Tibial artery (tissue), 4 donors: ENCODE results near the gene HADHA.

Experiments used
- DNase-seq, 2 donors: peaks; one replicate each; pipeline ENCODE4 v3.0.0-alpha.2; 2019
- H3K27ac ChIP-seq, 2 donors: fragments of 200-600 bp; sonication (generic) in 1 of 2; 1 replicate in 1 of 2; 2 replicates in 1 of 2; pipeline ENCODE4 v1.5.1; 2018 to 2019; ENCODE audit warnings: mild to moderate bottlenecking in 1 of 2
- H3K27me3 ChIP-seq, 2 donors: fragments of 200-600 bp; sonication (generic) in 1 of 2; one replicate each; pipeline versions ENCODE4 v1.5.1 to v1.6.0; 2016 to 2019
- H3K36me3 ChIP-seq, 3 donors: fragments of 200-600 bp; sonication (generic) in 2 of 3; one replicate each; pipeline ENCODE4 v1.5.1; 2016 to 2019; ENCODE audit warnings: mild to moderate bottlenecking in 2 of 3
- H3K4me1 ChIP-seq, 4 donors: fragments of 200-600 bp; sonication (generic) in 2 of 4; 1 replicate in 3 of 4; 2 replicates in 1 of 4; pipeline ENCODE4 v1.5.1; 2016 to 2019
- H3K4me3 ChIP-seq, 2 donors: fragments of 200-600 bp; sonication (generic) in 1 of 2; 1 replicate in 1 of 2; 2 replicates in 1 of 2; pipeline ENCODE4 v1.5.1; 2018 to 2019; ENCODE audit warnings: mild to moderate bottlenecking in 2 of 2
- H3K9me3 ChIP-seq, 3 donors: fragments of 200-600 bp; sonication (generic) in 1 of 3; one replicate each; pipeline ENCODE4 v1.5.1; 2016 to 2019
- intact Hi-C: fragments of 100-400 bp; cut with DNase I; formaldehyde crosslinking; loops from one replicate; pipeline ENCODE4 v1.15.0; 2023; ENCODE audit warnings: low total_unique reads
- TF ChIP-seq, protein P1 (sequence below), 2 experiments: fragments of 200-600 bp in 1 of 2; fragments of 450-650 bp in 1 of 2; IDR thresholded peaks; one replicate each; pipeline ENCODE4 v1.5.1; 2017 to 2019; ENCODE audit warnings: antibody characterized with exemption in 2 of 2, mild to moderate bottlenecking in 1 of 2, moderate library complexity in 1 of 2

HADHA gene

DNA sequence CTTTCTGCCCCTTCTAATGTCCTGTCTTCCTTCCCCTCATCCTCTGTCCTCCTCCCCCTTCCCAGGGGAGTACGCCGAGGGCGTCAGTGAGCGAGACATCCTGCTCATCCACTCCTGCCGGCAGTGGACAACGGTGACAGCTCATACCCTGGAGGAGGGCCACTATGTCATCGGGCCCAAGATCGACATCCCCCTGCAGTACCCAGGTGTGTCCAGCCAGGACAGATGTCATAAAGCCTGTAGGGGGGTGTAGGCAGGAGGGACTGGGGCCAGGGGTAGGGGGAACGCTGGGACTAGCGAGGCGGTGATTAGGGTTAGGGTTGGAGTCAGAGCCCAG is 68.2 kb downstream of the HADHA start:
- intact Hi-C loops = no loop called here
- Histone ChIP-seq H3K27ac (no peak overlapping the region), H3K4me3 (no peak overlapping the region), H3K4me1 (peaks cover 0 to 34% (median 27%) of the 10 kb centered on the region in 4 donors), H3K36me3 (no peaks in the 10 kb centered on the region), H3K27me3 (peaks cover 0 to 77% of the 10 kb centered on the region in 2 donors), H3K9me3 (no peaks in the 10 kb centered on the region)
- no peak for DNase-seq
- TF ChIP-seq, protein P1, sequence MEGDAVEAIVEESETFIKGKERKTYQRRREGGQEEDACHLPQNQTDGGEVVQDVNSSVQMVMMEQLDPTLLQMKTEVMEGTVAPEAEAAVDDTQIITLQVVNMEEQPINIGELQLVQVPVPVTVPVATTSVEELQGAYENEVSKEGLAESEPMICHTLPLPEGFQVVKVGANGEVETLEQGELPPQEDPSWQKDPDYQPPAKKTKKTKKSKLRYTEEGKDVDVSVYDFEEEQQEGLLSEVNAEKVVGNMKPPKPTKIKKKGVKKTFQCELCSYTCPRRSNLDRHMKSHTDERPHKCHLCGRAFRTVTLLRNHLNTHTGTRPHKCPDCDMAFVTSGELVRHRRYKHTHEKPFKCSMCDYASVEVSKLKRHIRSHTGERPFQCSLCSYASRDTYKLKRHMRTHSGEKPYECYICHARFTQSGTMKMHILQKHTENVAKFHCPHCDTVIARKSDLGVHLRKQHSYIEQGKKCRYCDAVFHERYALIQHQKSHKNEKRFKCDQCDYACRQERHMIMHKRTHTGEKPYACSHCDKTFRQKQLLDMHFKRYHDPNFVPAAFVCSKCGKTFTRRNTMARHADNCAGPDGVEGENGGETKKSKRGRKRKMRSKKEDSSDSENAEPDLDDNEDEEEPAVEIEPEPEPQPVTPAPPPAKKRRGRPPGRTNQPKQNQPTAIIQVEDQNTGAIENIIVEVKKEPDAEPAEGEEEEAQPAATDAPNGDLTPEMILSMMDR (IDR thresholded peaks at IDR 0.05) = no peak

DNA sequence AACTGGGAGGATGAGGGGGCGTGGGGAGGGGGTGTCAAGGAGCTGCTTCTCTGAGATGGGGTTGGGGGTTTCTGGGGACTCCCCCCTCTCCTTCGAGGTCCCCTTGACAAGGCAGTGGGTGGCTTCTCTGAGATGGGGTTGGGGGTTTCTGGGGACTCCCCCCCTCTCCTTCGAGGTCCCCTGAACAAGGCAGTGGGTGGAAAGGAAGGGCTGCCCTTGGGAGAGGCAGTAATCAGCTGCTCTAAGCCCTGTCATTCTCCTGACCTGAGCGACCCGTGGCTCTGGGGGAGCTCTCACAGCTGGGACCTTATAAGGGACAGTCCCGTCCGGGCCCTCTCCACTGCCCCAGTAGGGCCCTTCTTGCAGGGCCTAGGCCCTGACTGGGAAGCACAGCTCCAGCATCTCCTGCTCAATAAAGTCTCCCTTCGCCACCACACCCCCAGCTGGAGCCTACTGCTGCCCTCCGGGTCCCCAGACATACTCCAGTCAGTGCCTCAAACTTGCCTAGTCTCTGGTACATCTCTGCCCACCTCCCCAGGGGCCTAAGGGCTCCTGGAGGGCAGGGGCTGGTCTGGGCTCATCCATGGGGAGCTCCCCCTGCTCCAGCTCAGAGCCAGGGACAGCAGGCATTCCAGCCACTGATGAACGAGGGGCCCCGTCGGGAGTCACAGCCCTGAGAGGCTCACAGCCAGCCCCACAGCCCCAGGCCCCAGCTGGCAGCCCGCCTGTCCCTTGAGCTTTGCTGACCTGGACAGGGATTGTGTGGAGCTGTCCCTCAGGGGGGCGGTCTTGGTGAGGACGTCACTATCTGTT is 68.8 kb downstream of the HADHA start:
- intact Hi-C loops = no loop called here
- H3K27me3 ChIP-seq = peaks cover 0 to 72% of the 10 kb centered on the region in 2 donors
- no peak overlapping the region for H3K27ac ChIP-seq
- H3K4me3 ChIP-seq = no peak overlapping the region
- TF ChIP-seq, protein P1 (IDR thresholded peaks at IDR 0.05) = no peak
- H3K36me3 ChIP-seq = no peaks in the 10 kb centered on the region
- peaks cover 0 to 34% (median 27%) of the 10 kb centered on the region in 4 donors for H3K4me1 ChIP-seq
- DNase-seq = no peak
- H3K9me3 ChIP-seq = no peaks in the 10 kb centered on the region

DNA sequence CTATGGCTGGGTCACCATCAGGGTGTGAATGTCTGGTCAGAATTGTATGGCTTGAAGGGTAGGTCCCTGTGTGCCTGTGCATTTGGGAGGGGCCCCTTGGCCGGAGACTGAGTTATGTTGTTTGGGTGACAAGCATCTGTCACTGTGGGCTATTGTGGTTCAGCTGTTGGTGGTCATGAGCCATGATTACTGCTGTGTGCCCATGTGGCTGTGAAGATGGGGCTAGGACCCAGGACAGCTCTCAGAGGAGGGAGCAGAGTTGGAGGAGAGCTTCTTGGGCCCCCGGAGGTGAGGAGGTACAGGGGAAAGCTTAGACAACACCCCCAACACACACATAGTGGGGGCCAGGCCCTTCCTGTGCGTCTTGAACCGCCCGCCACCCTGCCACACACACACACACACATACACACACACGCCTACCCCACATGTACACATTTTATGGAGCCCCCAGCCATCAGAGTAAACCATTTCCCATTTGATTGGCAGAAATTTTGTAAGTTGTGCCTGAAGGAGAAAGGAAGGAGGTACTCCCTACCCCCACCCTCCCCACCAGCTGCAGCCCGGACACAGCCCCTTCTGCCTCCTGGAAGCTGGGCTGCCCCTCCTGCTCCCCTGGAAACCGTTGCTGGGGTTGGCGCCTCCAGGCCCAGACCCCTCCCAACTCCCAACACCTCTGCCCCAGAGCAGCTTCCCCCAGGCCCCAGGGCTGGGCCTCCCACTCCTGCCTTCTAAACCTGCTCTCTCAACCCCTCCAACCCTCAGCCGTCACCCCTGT is 69.6 kb downstream of the HADHA start:
- intact Hi-C loops = no loop called here
- peaks cover 0 to 34% (median 27%) of the 10 kb centered on the region in 4 donors for H3K4me1 ChIP-seq
- TF ChIP-seq, protein P1 (IDR thresholded peaks at IDR 0.05) = no peak
- no peaks in the 10 kb centered on the region for H3K9me3 ChIP-seq
- DNase-seq = no peak
- H3K27me3 ChIP-seq = peaks cover 0 to 66% of the 10 kb centered on the region in 2 donors
- H3K36me3 ChIP-seq = no peaks in the 10 kb centered on the region
- H3K4me3 ChIP-seq = no peak overlapping the region
- H3K27ac ChIP-seq = no peak overlapping the region

DNA sequence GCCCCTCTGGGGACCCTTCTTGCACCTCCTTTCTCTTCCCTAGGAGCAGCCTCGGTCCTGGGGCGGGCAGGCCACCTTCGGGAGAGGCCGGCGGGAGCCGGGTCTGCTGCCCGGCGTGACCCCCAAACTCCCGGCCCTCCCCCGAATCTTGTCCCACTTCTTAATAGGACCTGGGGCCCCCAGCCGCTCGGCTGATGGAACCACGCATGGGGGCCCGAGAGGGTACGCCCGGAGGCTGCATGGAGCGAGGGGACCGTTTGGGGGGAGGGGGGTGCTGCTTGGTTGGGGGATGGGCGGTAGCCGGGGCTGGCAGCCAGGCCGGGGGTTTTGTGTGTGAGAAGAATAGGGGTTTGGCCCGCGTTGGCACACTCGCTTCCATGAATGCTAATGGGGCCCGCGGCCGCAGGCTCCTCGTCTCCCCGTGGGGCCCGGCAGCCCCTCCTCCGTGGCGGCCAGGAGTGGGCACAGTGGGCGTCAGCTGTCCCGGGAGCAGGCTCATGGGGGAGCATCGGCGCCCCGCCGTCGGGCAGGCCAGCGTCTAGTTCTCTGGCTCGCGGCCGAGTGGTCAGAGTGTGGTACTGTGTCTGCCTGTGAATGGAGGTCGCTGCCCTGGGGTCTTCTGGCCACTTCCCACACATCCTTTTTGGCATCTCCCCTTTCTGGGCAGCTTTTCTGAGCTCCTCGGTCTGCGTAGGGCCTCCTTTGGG is 70.5 kb downstream of the HADHA start:
- Histone ChIP-seq H3K36me3 (no peaks in the 10 kb centered on the region), H3K9me3 (no peaks in the 10 kb centered on the region), H3K4me3 (peak overlapping the region in 1 of 2 donors; percentile 51), H3K27ac (no peak overlapping the region), H3K4me1 (peaks cover 0 to 25% (median 19%) of the 10 kb centered on the region in 4 donors), H3K27me3 (peaks cover 0 to 59% of the 10 kb centered on the region in 2 donors)
- DNase-seq = no peak
- intact Hi-C loops = no loop called here
- TF ChIP-seq, protein P1 (IDR thresholded peaks at IDR 0.05) = no peak

DNA sequence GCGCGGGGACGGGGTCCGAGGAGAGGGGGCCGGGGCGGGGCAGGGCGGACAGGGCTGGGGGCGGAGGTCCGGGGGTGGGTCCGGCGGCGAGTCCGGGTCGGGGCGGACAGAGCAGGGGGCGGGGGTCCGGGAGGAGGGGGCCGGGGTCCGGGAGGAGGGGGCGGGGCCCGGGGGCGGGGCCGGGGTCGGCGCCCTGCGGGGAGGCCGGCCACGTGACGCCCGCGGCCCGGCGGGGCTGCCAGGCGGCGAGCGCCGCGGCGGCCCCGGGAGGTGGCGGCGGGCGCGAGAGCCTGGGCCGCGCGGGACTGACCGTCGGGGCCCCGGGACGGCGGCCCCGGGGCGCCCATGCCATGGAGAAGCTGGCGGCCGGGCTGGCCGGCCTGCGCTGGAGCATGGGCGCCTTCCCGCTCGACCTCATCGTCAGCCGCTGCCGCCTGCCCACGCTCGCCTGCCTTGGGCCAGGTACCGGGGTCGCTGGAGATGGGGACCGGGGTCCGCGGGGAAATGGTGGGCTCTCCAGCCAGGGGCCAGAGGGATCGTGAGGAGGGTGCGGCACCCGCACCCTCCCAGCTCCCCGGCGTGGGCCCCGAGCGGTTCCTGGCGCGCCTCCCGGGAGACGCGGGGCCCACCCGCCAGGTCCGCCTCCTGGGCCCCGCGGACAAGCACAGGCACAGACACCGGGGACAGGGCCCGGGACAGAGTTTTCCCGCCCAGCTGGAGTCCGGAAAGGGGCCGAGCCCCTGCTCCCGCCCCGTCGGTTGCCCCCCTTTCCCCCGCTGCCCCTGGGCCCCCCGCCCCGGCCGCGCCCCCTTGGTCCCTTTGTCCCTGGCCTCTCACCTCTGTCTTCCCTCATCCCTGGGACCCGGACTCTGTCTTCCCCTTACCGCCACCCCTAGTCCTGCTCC is 71.3 kb downstream of the HADHA start, which contains the start of gene GAREM2:
GAREM2 (plus strand) TSS at position 218 of the 905 bp plus-strand sequence; CDS start at position 351, 133 bp downstream.
- Histone ChIP-seq H3K4me3 (peak within 1 kb of the TSS; percentile 31 to 51), H3K27me3 (peaks cover 0 to 59% of the 10 kb centered on the region in 2 donors)

More for the DNA sequence above, 71.3 kb downstream of the HADHA start, which contains the start of gene GAREM2:
- no peaks in the 10 kb centered on the region for H3K36me3 ChIP-seq
- H3K27ac ChIP-seq = no peak within 1 kb of the TSS
- TF ChIP-seq, protein P1 (IDR thresholded peaks at IDR 0.05) = no peak
- intact Hi-C loops = no loop called here
- H3K4me1 ChIP-seq = peaks cover 0 to 19% (median 16%) of the 10 kb centered on the region in 4 donors
- no peak for DNase-seq
- H3K9me3 ChIP-seq = no peaks in the 10 kb centered on the region
